ENCODE results near the gene TET3. TPM values are rescaled to one million over a fixed set of nuclear protein-coding genes. Genes with fewer than 3 reads are reported as not detected.

Gene TET3
- total RNA-seq, 2 donors from 2014 or later: 1.9 to 3.9 TPM

GRCh38 chr2:73985308-73986084, 786 bp downstream of the TET3 start:
- Histone ChIP-seq H3K4me3 (peak overlapping the region; percentile 53 to 66), H3K27me3 (no peaks in the 10 kb centered on the region), H3K4me1 (peaks cover 0 to 67% of the 10 kb centered on the region in 2 donors), H3K9me3 (no peaks in the 10 kb centered on the region), H3K27ac (peak overlapping the region; percentile 55 to 65), H3K36me3 (no peaks in the 10 kb centered on the region)
- no peak for DNase-seq (ENCODE audit: low spot score)
- TF ChIP-seq CTCF (IDR thresholded peaks at IDR 0.05): no peak

- no peak for DNase-seq (ENCODE audit: low spot score)
- Histone ChIP-seq H3K4me1 (peaks cover 0 to 60% of the 10 kb centered on the region in 2 donors), H3K36me3 (no peaks in the 10 kb centered on the region), H3K9me3 (no peaks in the 10 kb centered on the region), H3K4me3 (peak overlapping the region in 1 of 2 donors; percentile 66), H3K27ac (peak overlapping the region in 1 of 2 donors; percentile 55), H3K27me3 (no peaks in the 10 kb centered on the region)
- TF ChIP-seq CTCF (IDR thresholded peaks at IDR 0.05): no peak
Observed at GRCh38 chr2:73986085-73986681, 1.5 kb downstream of the TET3 start.

- peaks cover 0 to 48% of the 10 kb centered on the region in 2 donors for H3K4me1 ChIP-seq
- peak overlapping the region in 1 of 2 donors; percentile 22 for H3K27ac ChIP-seq
- peak in 1 of 2 donors; percentile 68 for TF ChIP-seq CTCF (IDR thresholded peaks at IDR 0.05)
- DNase-seq (ENCODE audit: low spot score): no peak
- no peaks in the 10 kb centered on the region for H3K36me3 ChIP-seq
- H3K4me3 ChIP-seq: peak overlapping the region in 1 of 2 donors; percentile 16
- no peaks in the 10 kb centered on the region for H3K27me3 ChIP-seq
- no peaks in the 10 kb centered on the region for H3K9me3 ChIP-seq
Observed at GRCh38 chr2:73987109-73987947, 2.6 kb downstream of the TET3 start.

GRCh38 chr2:73987948-73988700, 3.4 kb downstream of the TET3 start:
- Histone ChIP-seq H3K4me3 (peak overlapping the region in 1 of 2 donors; percentile 16), H3K36me3 (no peaks in the 10 kb centered on the region), H3K27ac (no peak overlapping the region), H3K27me3 (no peaks in the 10 kb centered on the region), H3K4me1 (peaks cover 0 to 40% of the 10 kb centered on the region in 2 donors), H3K9me3 (no peaks in the 10 kb centered on the region)
- no peak for DNase-seq (ENCODE audit: low spot score)
- no peak for TF ChIP-seq CTCF (IDR thresholded peaks at IDR 0.05)

GRCh38 chr2:73989972-73990371, 5.3 kb downstream of the TET3 start:
- DNase-seq (ENCODE audit: low spot score): no peak
- no peak for TF ChIP-seq CTCF (IDR thresholded peaks at IDR 0.05)
- Histone ChIP-seq H3K4me3 (no peak overlapping the region), H3K9me3 (no peaks in the 10 kb centered on the region), H3K27me3 (no peaks in the 10 kb centered on the region), H3K27ac (no peak overlapping the region), H3K4me1 (peaks cover 0 to 29% of the 10 kb centered on the region in 2 donors), H3K36me3 (no peaks in the 10 kb centered on the region)

Measured in right atrium auricular region (tissue), 2 donors.